GM21528 (cell line): ENCODE data around the gene PIK3R2.

Source experiments
- ATAC-seq: cut with Tn5 transposase; IDR thresholded peaks from one replicate; pipeline ENCODE4 v1.9.1; 2021; ENCODE audit warnings: mild to moderate bottlenecking, moderate library complexity; ENCODE audit not compliant: unreplicated experiment, low FRiP score

PIK3R2 gene

GRCh38 chr19:18122860-18123795 lies 29.8 kb upstream of the PIK3R2 start:
- no peak for ATAC-seq

GRCh38 chr19:18123819-18124218 lies 29.1 kb upstream of the PIK3R2 start:
- no peak for ATAC-seq

- ATAC-seq: no peak
These were observed 26.9 kb upstream of the PIK3R2 start for GRCh38 chr19:18126097-18126496.

GRCh38 chr19:18128044-18128443 lies 24.9 kb upstream of the PIK3R2 start:
- ATAC-seq: no peak

GRCh38 chr19:18128805-18129204 lies 24.2 kb upstream of the PIK3R2 start:
- ATAC-seq: no peak

GRCh38 chr19:18130523-18131242 lies 22.3 kb upstream of the PIK3R2 start:
- ATAC-seq: no peak

GRCh38 chr19:18131841-18132596 lies 20.9 kb upstream of the PIK3R2 start:
- no peak for ATAC-seq

GRCh38 chr19:18135712-18136584 lies 17.0 kb upstream of the PIK3R2 start:
- no peak for ATAC-seq

- ATAC-seq: no peak
These were observed 15.7 kb upstream of the PIK3R2 start for GRCh38 chr19:18137242-18137641.

- ATAC-seq: no peak
These were observed 15.2 kb upstream of the PIK3R2 start for GRCh38 chr19:18137657-18138339.

GRCh38 chr19:18140473-18140872 lies 12.5 kb upstream of the PIK3R2 start:
- ATAC-seq: no peak

GRCh38 chr19:18141031-18141430 lies 11.9 kb upstream of the PIK3R2 start:
- no peak for ATAC-seq

GRCh38 chr19:18143902-18144301 lies 9.1 kb upstream of the PIK3R2 start:
- ATAC-seq: no peak

- ATAC-seq: no peak
These were observed 8.6 kb upstream of the PIK3R2 start for GRCh38 chr19:18144361-18144760.

GRCh38 chr19:18144906-18145305 lies 8.1 kb upstream of the PIK3R2 start:
- ATAC-seq: no peak

GRCh38 chr19:18145391-18145999 lies 7.5 kb upstream of the PIK3R2 start:
- no peak for ATAC-seq

GRCh38 chr19:18147396-18147795 lies 5.6 kb upstream of the PIK3R2 start:
- ATAC-seq: no peak

GRCh38 chr19:18149596-18149975 lies 3.4 kb upstream of the PIK3R2 start:
- no peak for ATAC-seq
